Raji (cell line): Measurements from ENCODE around the gene THRB.

Source experiments
- POLR2A ChIP-seq: IDR thresholded peaks from 2 replicates; pipeline ENCODE4 v1.6.1; 2011; ENCODE audit warnings: low read depth, low read length, control low read depth; ENCODE audit not compliant: insufficient read depth

The THRB gene

GRCh38 chr3:24158761-24159454 lies 335.7 kb downstream of the THRB start:
- no peak for TF ChIP-seq POLR2A

GRCh38 chr3:24157106-24157505 lies 337.5 kb downstream of the THRB start:
- TF ChIP-seq POLR2A: no peak

DNA sequence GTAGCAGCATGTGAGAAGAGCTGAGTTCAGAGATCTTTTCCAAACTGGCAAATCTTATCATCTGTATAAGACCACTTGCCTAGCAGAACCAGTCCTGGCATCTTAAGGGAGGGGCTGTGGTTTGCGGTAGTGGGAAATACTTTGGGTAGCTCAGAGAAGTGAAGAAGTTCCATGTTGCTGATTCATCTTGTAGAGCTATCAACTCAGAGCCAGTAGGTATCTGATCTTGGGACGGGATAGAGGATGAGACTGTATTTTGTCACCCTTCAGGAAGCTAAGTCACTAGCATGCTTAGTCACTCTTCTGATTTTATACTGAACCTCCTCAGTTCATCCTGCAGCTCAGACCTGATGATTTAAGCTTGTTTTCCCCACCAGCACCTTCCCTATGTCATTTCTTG lies 338.2 kb downstream of the THRB start:
- TF ChIP-seq POLR2A: no peak

GRCh38 chr3:24155276-24155675 lies 339.4 kb downstream of the THRB start:
- TF ChIP-seq POLR2A: no peak

- no peak for TF ChIP-seq POLR2A
Measured at GRCh38 chr3:24154781-24155180, 339.9 kb downstream of the THRB start.

DNA sequence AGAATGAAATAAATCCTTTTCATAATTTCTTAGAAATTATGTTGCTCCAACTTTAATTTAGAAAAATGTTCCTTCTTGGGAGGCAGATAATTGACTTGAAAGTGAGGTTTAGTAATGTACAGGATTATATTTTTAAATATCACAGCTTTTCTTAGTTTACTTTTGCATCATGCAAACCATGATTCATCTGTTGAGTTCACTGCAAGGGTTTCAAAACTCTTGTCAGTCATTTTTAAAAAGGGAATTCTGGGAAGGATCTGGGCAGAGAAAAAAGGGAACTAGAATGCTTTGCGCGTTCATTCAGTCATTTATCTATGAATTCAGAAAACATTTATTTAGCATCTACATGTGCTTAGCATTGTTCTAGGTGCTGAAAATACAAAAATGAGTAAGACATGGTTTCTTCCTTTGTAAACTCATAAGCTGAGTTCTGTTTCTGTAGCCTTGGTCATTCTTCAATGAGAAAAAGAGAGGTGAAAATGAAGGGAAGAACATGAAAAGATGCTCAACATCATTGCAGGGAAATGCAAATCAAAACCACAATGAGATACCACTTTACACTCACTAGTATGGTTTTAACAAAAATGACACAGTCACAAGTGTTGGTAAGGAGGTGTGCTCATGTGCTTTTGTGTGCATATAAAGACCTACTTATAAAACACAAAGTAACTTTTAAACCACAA lies 340.5 kb downstream of the THRB start:
- TF ChIP-seq POLR2A: no peak

GRCh38 chr3:24151594-24151993 lies 343.1 kb downstream of the THRB start:
- no peak for TF ChIP-seq POLR2A

DNA sequence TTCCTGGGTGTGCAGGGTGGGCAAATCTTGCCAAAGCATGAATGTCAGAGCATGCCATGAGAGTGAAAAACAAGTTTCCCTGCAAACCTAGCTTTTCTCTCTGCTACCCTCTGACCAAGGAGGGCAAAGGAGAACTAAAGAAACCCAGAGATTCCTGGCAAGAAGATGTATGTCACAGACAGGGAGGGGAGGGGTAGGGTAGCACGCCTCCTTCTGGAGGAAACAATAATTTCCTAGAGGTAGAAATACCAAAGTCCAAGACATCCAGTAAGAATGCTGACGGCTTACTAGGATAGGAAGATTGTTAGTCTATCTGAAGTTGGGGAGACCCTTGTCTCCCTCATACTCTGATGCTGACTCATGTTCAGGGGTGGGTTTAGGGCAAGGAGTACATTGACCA lies 345.6 kb downstream of the THRB start:
- no peak for TF ChIP-seq POLR2A

GRCh38 chr3:24145981-24146822 lies 348.4 kb downstream of the THRB start:
- no peak for TF ChIP-seq POLR2A

GRCh38 chr3:24145481-24145880 lies 349.2 kb downstream of the THRB start:
- TF ChIP-seq POLR2A: no peak

GRCh38 chr3:24142127-24142526 lies 352.5 kb downstream of the THRB start:
- TF ChIP-seq POLR2A: no peak

- no peak for TF ChIP-seq POLR2A
Measured at GRCh38 chr3:24141548-24141947, 353.1 kb downstream of the THRB start.

DNA sequence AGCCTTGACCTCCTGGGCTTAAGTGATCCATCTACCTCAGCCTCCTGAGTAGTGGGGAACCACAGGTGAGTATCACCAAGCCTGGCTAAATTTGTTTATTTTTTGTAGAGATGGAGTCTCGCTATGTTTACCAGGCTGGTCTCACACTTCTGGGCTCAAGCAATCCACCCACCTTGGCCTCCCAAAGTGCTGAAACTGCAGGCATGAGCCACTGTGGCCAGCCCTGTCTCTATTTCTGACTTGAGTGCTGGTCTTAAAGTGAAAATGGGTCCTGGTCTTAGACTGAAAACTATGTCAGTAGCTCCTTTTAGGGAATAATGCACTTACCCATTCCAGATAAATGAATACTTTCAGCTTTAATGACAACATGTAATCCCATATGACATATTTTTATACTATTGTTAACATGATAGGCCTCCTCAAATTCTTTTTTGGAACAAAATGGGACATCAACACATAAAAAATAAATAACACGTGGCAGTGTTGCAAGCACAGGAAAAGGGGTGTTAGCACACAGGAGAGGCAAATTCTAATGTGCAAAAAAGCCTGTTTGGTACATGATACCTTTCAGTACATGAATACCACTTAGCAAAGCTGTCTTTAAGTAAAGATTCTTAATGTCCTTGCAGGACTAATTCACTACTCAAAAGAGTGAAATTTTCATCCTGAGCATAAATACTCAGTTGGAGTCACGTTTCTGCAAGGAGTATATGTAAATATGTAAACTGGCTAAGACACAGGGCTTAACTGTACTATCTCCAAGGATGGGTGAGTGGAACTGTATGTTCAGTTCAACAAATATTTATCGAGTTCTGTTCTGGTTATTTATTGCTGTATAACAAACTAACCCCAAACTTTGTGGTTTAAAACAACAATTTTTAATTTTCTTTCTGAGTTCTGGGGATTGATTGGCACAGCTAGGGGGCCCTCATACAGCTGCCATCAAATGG lies 354.9 kb downstream of the THRB start:
- no peak for TF ChIP-seq POLR2A

GRCh38 chr3:24138876-24139256 lies 355.8 kb downstream of the THRB start:
- no peak for TF ChIP-seq POLR2A
